T-cell (primary cell): ENCODE data around the gene PIM2. TPM values are rescaled to one million over a fixed set of nuclear protein-coding genes. Genes with fewer than 3 reads are reported as not detected.

Experiments
- ATAC-seq, 4 experiments: fragments of 200-7000 bp in 3 of 4; fragments of 150-1000 bp in 1 of 4; cut with Tn5 transposase; replicated peaks in 1 of 4; 1 replicate in 3 of 4; 2 replicates in 1 of 4; pipeline ENCODE4 v1.10.0; 2021; ENCODE audit warnings: moderate library complexity in 3 of 4, mild to moderate bottlenecking in 2 of 4, moderate number of reproducible peaks in 1 of 4
- CTCF ChIA-PET, 2 donors: fragments of 300-600 bp; sonication (Branson Sonifier 250); formaldehyde crosslinking; loops; one replicate each; lab custom pipeline; 2022; ENCODE audit warnings: antibody characterized with exemption in 2 of 2; lab: Charles Lee
- POLR2A ChIA-PET, 2 donors: fragments of 300-600 bp; sonication (Branson Sonifier 250); formaldehyde crosslinking; loops; one replicate each; lab custom pipeline; 2022; ENCODE audit warnings: antibody characterized with exemption in 2 of 2; lab: Charles Lee
- DNase-seq, 35 experiments: peaks; one replicate each; pipeline versions ENCODE4 v3.0.0 to v3.0.0-alpha.2; 2013 to 2023
- H3K27ac ChIP-seq: one replicate; pipeline ENCODE4 v1.5.1; 2013; ENCODE audit warnings: low read length
- H3K27me3 ChIP-seq, 2 experiments: replicated peaks in 1 of 2; 1 replicate in 1 of 2; 2 replicates in 1 of 2; pipeline versions ENCODE4 v1.6.1 to v1.7.0; 2013; ENCODE audit warnings: low read length in 1 of 2, mixed read lengths in 1 of 2; ENCODE audit not compliant: control insufficient read depth in 2 of 2, insufficient read depth in 2 of 2; ENCODE audit errors: extremely low read depth in 1 of 2
- H3K36me3 ChIP-seq, 2 donors: 1 replicate in 1 of 2; 2 replicates in 1 of 2; pipeline versions ENCODE4 v1.6.1 to v1.7.0; 2013; ENCODE audit warnings: low read length in 1 of 2; ENCODE audit not compliant: control insufficient read depth in 2 of 2, insufficient read depth in 1 of 2; ENCODE audit errors: extremely low read depth in 1 of 2
- H3K4me1 ChIP-seq, 2 experiments: 1 replicate in 1 of 2; 2 replicates in 1 of 2; pipeline versions ENCODE4 v1.6.1 to v1.7.0; 2013; ENCODE audit warnings: low read length in 2 of 2, mixed read lengths in 1 of 2; ENCODE audit not compliant: insufficient read depth in 2 of 2, control insufficient read depth in 1 of 2; ENCODE audit errors: extremely low read depth in 1 of 2
- H3K4me3 ChIP-seq, 2 donors: 1 replicate in 1 of 2; 2 replicates in 1 of 2; pipeline versions ENCODE4 v1.5.1 to v1.7.0; 2013; ENCODE audit warnings: mild to moderate bottlenecking in 2 of 2, low read length in 1 of 2, moderate library complexity in 1 of 2; ENCODE audit not compliant: control insufficient read depth in 1 of 2; ENCODE audit errors: extremely low read depth in 1 of 2
- H3K9me3 ChIP-seq: 2 replicates; pipeline ENCODE4 v1.7.0; 2013
- H3K27ac Mint-ChIP-seq, 2 donors: one replicate each; pipeline ENCODE4 v1.8.0; 2020 to 2021; ENCODE audit warnings: mild to moderate bottlenecking in 2 of 2, mixed read lengths in 2 of 2
- H3K27me3 Mint-ChIP-seq, 2 donors: one replicate each; pipeline ENCODE4 v1.8.0; 2021 to 2022; ENCODE audit warnings: mixed read lengths in 2 of 2
- H3K36me3 Mint-ChIP-seq: one replicate; pipeline ENCODE4 v1.8.0; 2021; ENCODE audit warnings: mixed read lengths
- H3K4me1 Mint-ChIP-seq, 3 donors: one replicate each; pipeline ENCODE4 v1.8.0; 2020 to 2022; ENCODE audit warnings: mixed read lengths in 3 of 3, mild to moderate bottlenecking in 1 of 3
- H3K4me3 Mint-ChIP-seq, 3 donors: one replicate each; pipeline ENCODE4 v1.8.0; 2020 to 2022; ENCODE audit warnings: mild to moderate bottlenecking in 3 of 3, mixed read lengths in 3 of 3, moderate library complexity in 3 of 3
- H3K9me3 Mint-ChIP-seq, 3 donors: one replicate each; pipeline ENCODE4 v1.8.0; 2020 to 2022; ENCODE audit warnings: mixed read lengths in 3 of 3
- WGBS: methylation state at CpG from one replicate; pipeline ENCODE4 v1.1.5; 2013; ENCODE audit warnings: missing lambda C conversion rate; ENCODE audit not compliant: insufficient coverage; 5-methylcytosine and 5-hydroxymethylcytosine counted together
- total RNA-seq, 35 experiments: library from RNA in 6 of 35; stranded (reverse) in 6 of 35; fragments of 120-200 nt in 1 of 35; gene quantifications; one replicate each; pipeline versions ENCODE4 v1.2.1 to v1.2.4 and lab custom pipeline; 2013 to 2026

The PIM2 gene
- total RNA-seq, 5 donors from 2014 or later (not counting 1 experiment from before 2014, with no cell fraction given): 152 to 325 (median 160) TPM

DNA sequence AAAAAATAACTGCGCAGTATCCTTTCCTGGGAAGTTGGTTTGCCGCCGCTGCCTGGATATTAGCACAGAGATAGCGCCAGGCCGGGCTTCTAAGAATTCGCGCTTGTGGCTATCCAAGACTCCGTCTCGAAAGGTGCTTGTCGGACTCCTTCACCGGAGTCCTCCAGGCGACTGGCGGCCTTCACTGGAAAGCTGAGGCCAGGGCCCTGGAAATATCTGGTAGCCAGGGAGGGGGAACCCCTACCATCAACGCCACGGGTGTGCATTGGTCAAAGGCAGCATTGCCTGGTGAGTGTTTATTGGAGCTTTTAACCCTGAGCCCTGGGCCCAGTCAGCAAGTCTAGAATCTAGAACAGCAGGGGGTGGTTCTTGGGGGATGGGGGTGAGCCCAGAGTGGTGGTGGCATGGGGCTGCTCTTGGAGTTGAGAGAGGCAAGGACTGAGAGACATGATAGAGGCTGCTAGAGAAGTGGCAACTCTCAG is 577 bp upstream of the PIM2 start:
- Mint-ChIP-seq H3K4me1 (peaks cover 62 to 73% (median 63%) of the 10 kb centered on the region in 3 donors), H3K36me3 (peaks cover 33% of the 10 kb centered on the region)

DNA sequence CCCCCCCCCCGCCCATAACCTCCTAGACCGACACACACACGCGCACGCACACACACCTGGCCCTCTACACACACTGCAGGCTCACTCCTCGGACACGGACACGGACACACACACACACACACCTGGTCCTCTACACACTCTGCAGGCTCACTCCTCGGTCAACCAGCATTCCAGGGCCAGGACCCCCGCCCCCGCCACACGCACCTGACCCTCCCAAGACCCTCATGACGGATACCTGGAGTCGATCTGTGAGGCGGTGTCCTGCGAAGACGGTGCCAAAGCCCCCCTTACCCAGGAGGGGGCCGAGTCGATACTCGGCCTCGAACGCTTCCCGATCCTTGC is 552 bp downstream of the PIM2 start:
- H3K9me3 ChIP-seq: no peaks in the 10 kb centered on the region
- Mint-ChIP-seq H3K27ac (peak overlapping the region; percentile 74 to 98), H3K4me3 (peak overlapping the region; percentile 86 to 97 (median 96)), H3K9me3 (no peaks in the 10 kb centered on the region), H3K27me3 (no peaks in the 10 kb centered on the region), H3K36me3 (peaks cover 33% of the 10 kb centered on the region), H3K4me1 (peaks cover 64 to 76% (median 66%) of the 10 kb centered on the region in 3 donors)
- no peaks in the 10 kb centered on the region for H3K27me3 ChIP-seq
- CTCF ChIA-PET: no interaction called here
- H3K36me3 ChIP-seq: peaks cover 0 to 44% of the 10 kb centered on the region in 2 donors
- H3K4me1 ChIP-seq: peaks cover 20 to 67% of the 10 kb centered on the region in 2 experiments
- WGBS: 0% methylated on average over 4 of the region's 23 CpGs
- peak overlapping the region; percentile 80 for H3K27ac ChIP-seq
- DNase-seq (no peak), ATAC-seq (no peak)
- POLR2A ChIA-PET: no interaction called here
- peak overlapping the region; percentile 75 to 98 for H3K4me3 ChIP-seq

More for the DNA sequence above, 577 bp upstream of the PIM2 start:
- DNase-seq: peak in 26 of 35 experiments; percentile 25 to 70 (median 52)
- Histone ChIP-seq H3K9me3 (no peaks in the 10 kb centered on the region), H3K27me3 (no peaks in the 10 kb centered on the region), H3K27ac (peak overlapping the region; percentile 92), H3K36me3 (peaks cover 0 to 40% of the 10 kb centered on the region in 2 donors), H3K4me3 (peak overlapping the region; percentile 74 to 98), H3K4me1 (peaks cover 20 to 68% of the 10 kb centered on the region in 2 experiments)
- peak overlapping the region; percentile 86 to 97 (median 96) for H3K4me3 Mint-ChIP-seq
- H3K27ac Mint-ChIP-seq: peak overlapping the region; percentile 74 to 98
- no peaks in the 10 kb centered on the region for H3K9me3 Mint-ChIP-seq
- ChIA-PET POLR2A (interaction anchor here (0.6 to 1.0 kb wide), 4 partner anchors 17 to 271 kb away, joined by 3 to 13 read pairs (median 4); no protein-coding TSS in a partner anchor), CTCF (interaction anchor here (0.6 to 0.7 kb wide), 4 partner anchors 12 to 169 kb away, joined by 3 to 7 read pairs (median 3); no protein-coding TSS in a partner anchor)
- peak; percentile 17 to 35 (median 29) for ATAC-seq
- WGBS: 2% methylated on average over 7 of the region's 15 CpGs
- no peaks in the 10 kb centered on the region for H3K27me3 Mint-ChIP-seq

DNA sequence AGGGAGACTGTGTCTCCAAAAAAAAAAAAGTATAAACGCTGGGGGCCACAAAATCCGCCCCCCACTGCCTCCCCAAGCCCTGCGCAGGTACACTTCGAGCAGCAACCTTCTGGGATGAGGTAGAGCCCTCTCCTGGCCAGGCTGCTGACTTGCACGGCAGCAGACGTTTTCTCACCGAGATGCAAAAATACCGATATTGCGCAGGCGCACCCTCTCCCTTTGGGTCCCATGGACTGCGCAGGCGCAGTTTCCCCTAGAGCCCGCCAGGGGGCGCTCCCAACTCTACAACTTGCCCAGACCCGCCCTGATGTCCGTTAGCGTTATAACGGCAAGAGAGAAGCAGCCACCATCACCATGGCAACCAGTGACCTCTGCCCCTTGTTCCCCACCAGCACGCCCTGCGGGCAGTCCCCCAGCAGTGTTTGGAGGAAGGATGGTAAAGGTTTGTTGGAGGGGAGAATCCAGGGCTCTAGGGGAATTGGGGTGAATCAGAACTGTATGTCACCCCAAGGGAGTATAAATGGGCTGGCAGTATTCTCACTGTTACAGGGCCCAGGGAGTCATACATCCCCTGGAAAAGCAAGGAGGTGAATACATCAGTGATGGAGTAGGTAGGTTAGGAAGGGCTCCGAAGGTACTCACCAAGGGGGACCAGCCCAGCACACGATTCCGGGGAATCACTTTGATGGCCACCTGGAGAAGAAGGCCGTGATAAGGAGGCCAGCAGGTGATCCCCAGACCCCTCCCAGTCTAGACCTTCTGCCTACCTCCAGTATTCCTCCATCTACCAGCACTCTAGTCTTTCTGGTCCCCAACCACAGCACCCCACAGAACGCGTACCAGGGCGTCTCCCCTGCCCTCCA is 1.5 kb downstream of the PIM2 start:
- Mint-ChIP-seq H3K4me1 (peaks cover 62 to 75% (median 67%) of the 10 kb centered on the region in 3 donors), H3K27me3 (no peaks in the 10 kb centered on the region), H3K4me3 (peak overlapping the region; percentile 86 to 97 (median 96)), H3K9me3 (no peaks in the 10 kb centered on the region), H3K36me3 (peaks cover 30% of the 10 kb centered on the region), H3K27ac (peak overlapping the region; percentile 74 to 97)
- Histone ChIP-seq H3K27me3 (no peaks in the 10 kb centered on the region), H3K36me3 (peaks cover 0 to 42% of the 10 kb centered on the region in 2 donors), H3K9me3 (no peaks in the 10 kb centered on the region), H3K27ac (peak overlapping the region; percentile 80), H3K4me1 (peaks cover 20 to 67% of the 10 kb centered on the region in 2 experiments), H3K4me3 (peak overlapping the region; percentile 75 to 98)
- DNase-seq (peak; percentile 80 to 91 (median 86)), ATAC-seq (peak; percentile 28 to 38 (median 34))
- ChIA-PET CTCF (interaction anchor here (0.7 to 1.8 kb wide), 3 partner anchors 23 to 369 kb away, joined by 3 to 5 read pairs (median 3); no protein-coding TSS in a partner anchor), POLR2A (interaction anchor here in 1 of 2 donors (0.6 kb wide), 1 partner anchor 116 kb away, joined by 3 read pairs; the partner anchor contains the start of gene HDAC6)
- WGBS: 0% methylated on average over 10 of the region's 27 CpGs

DNA sequence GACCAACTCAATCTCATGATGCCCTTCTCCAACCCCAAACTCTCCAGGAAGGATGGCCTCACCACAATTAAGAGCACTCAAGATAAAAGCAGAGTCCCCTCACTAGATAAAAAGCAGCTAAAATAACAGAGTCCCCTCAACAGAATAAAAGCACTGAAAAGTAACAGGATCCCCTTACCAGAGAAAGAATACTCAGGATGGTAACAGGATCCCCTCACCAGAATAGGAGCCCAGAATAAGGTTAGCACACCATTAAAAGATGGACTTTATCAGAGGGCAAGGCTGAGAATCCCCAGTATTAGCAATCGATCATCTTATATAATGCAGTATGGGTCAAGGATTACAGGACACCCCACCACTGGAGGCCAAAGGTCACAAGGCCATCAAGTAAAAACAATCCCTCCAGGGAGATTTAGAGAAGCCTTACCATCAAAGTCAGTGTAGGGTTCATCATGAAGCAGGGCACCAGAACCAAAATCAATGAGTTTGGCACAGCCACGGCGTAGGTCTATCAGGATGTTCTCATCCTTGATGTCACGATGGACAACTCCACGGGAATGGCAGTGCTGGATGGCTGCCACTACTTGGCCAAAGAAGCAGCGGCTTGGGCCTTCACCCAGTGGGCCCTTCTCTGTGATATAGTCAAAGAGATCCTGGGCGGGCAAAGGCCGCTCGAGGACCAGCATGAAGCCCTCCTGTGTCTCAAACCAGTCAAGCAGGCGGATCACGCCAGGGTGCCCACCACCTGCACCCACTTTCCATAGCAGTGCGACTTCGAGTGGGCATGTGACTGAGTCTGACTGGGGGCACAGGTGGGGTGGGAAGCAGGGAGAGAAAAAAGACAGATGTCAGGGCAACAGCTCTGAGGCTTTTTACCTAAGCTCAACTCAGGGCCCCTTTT is 4.0 kb downstream of the PIM2 start:
- peak overlapping the region; percentile 46 to 98 for H3K4me3 ChIP-seq
- CTCF ChIA-PET: interaction anchor here in 1 of 2 donors (1.8 kb wide), 1 partner anchor 25 kb away, joined by 5 read pairs; no protein-coding TSS in a partner anchor
- H3K36me3 Mint-ChIP-seq: peaks cover 26% of the 10 kb centered on the region
- no peak for DNase-seq
- H3K4me1 ChIP-seq: peaks cover 4 to 62% of the 10 kb centered on the region in 2 experiments
- no peaks in the 10 kb centered on the region for H3K9me3 ChIP-seq
- POLR2A ChIA-PET: interaction anchor here in 1 of 2 donors (0.6 kb wide), 1 partner anchor 8 kb away, joined by 3 read pairs; no protein-coding TSS in a partner anchor
- WGBS: 71% methylated on average over 5 of the region's 13 CpGs
- H3K4me1 Mint-ChIP-seq: peaks cover 58 to 71% (median 65%) of the 10 kb centered on the region in 3 donors
- peaks cover 0 to 7% of the 10 kb centered on the region in 2 donors for H3K27me3 Mint-ChIP-seq
- no peak for ATAC-seq
- H3K27ac Mint-ChIP-seq: peak overlapping the region; percentile 7 to 77
- no peak overlapping the region for H3K27ac ChIP-seq
- H3K27me3 ChIP-seq: no peaks in the 10 kb centered on the region
- no peaks in the 10 kb centered on the region for H3K9me3 Mint-ChIP-seq
- H3K36me3 ChIP-seq: peaks cover 0 to 42% of the 10 kb centered on the region in 2 donors
- H3K4me3 Mint-ChIP-seq: peak overlapping the region; percentile 86 to 97 (median 96)

DNA sequence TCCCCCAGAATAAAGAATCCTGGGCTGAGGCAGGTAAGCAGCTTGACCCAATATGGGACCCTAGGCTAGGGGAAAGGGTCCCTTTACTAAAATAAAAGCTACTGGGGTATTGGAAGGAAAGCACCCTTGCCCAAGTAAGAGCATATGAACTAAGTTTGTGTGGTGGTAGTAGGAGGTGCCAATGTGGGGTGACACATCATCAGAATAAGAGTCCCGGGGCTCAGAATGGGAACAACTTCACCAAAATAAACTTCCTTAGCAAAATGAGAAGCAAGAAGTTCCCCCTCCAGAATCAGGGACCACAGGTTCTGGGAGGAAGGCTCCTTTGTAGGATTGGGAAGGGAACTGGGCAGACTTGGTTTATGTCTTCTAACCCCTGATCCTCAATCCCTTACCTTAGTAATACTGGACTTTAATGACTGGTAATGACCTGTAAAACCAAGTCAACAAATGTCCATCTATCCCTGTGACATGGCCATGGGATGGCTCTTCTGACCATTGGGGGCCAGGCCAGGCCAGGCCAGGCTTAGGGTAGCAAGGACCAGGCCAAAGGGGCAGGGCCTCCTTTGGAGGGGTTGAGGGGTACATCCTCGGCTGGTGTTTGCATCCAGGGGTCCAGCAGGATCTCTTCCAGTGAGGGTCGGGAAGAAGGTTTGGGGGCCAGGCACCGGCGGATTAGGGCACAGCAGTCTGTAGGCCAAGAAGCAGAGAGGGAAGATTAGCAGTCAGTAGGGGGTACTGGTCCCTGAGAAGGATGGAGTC is 5.0 kb downstream of the PIM2 start:
- H3K27ac ChIP-seq: peak overlapping the region; percentile 18
- H3K27me3 ChIP-seq: no peaks in the 10 kb centered on the region
- Mint-ChIP-seq H3K27me3 (peaks cover 0 to 7% of the 10 kb centered on the region in 2 donors), H3K9me3 (no peaks in the 10 kb centered on the region), H3K4me3 (peak overlapping the region; percentile 86 to 97 (median 96)), H3K4me1 (peaks cover 54 to 63% (median 61%) of the 10 kb centered on the region in 3 donors), H3K27ac (peak overlapping the region; percentile 67 to 77), H3K36me3 (peaks cover 26% of the 10 kb centered on the region)
- H3K36me3 ChIP-seq: peaks cover 0 to 47% of the 10 kb centered on the region in 2 donors
- ChIA-PET POLR2A (interaction anchor here (0.7 kb wide), 2 partner anchors 12 to 259 kb away, joined by 5 to 11 read pairs; no protein-coding TSS in a partner anchor), CTCF (no interaction called here)
- WGBS: 86% methylated on average over 1 of the region's 5 CpGs
- DNase-seq: no peak
- H3K4me3 ChIP-seq: no peak overlapping the region
- ATAC-seq: no peak
- no peaks in the 10 kb centered on the region for H3K9me3 ChIP-seq
- peaks cover 2 to 59% of the 10 kb centered on the region in 2 experiments for H3K4me1 ChIP-seq
